A549 (cell line): Measurements from ENCODE around the gene MOXD1. TPM values are rescaled to one million over a fixed set of nuclear protein-coding genes. Genes with fewer than 3 reads are reported as not detected.

Experiments
- ATAC-seq, 2 experiments: fragments of 200-7000 bp in 1 of 2; fragments of >200 bp in 1 of 2; cut with Nextera tagmentation in 1 of 2; cut with Tn5 transposase in 1 of 2; 3 replicates each; pipeline versions ENCODE4 v1.8.0 to v1.9.1; 2018 to 2020; ENCODE audit warnings: mild to moderate bottlenecking in 1 of 2, moderate library complexity in 1 of 2
- CTCF ChIA-PET: fragments of 300-600 bp; sonication (Branson Sonifier 250); formaldehyde crosslinking; extraction: SDS; loops from one replicate; lab custom pipeline; 2021; ENCODE audit warnings: antibody characterized with exemption, inconsistent platforms; lab: Yijun Ruan, JAX
- POLR2A ChIA-PET: fragments of 350-600 bp; formaldehyde crosslinking; extraction: SDS; loops from one replicate; lab custom pipeline; 2021; ENCODE audit warnings: antibody characterized with exemption, inconsistent platforms; lab: Yijun Ruan, JAX
- DNase-seq, 2 experiments: peaks; one replicate each; pipeline versions ENCODE4 v3.0.0 to v3.0.0-alpha.2; 2011 to 2016; ENCODE audit warnings: low read depth in 1 of 2, low spot score in 1 of 2
- FAIRE-seq: peaks from 2 replicates; lab custom pipeline; 2011; peaks lifted over from hg19 to GRCh38; lab: Jason Lieb, UNC
- H3K27ac ChIP-seq, 2 experiments: fragments of >200 bp; sonication (Bioruptor Twin); formaldehyde crosslinking; 3 replicates each; pipeline ENCODE4 v1.5.1; 2016 to 2017
- H3K4me1 ChIP-seq: fragments of >200 bp; sonication (Bioruptor Twin); formaldehyde crosslinking; 3 replicates; pipeline ENCODE4 v1.6.1; 2016
- H3K4me2 ChIP-seq: fragments of >200 bp; sonication (Bioruptor Twin); formaldehyde crosslinking; 3 replicates; pipeline ENCODE4 v1.6.1; 2016
- H3K4me3 ChIP-seq: fragments of >200 bp; sonication (Bioruptor Twin); formaldehyde crosslinking; 3 replicates; pipeline ENCODE4 v1.5.1; 2016
- H3K9me3 ChIP-seq: fragments of >200 bp; sonication (Bioruptor Twin); formaldehyde crosslinking; 3 replicates; pipeline ENCODE4 v1.6.1; 2016
- ATOH8 ChIP-seq: fragments of 250-450 bp; sonication (Bioruptor Pico); IDR thresholded peaks from 2 replicates; pipeline ENCODE4 v1.5.0; 2020; ENCODE audit warnings: low read depth, mild to moderate bottlenecking, moderate library complexity
- CBX8 ChIP-seq: fragments of 200-600 bp; sonication (generic); IDR thresholded peaks from 2 replicates; pipeline ENCODE4 v1.6.1; 2016
- CHD4 ChIP-seq: fragments of 200-600 bp; sonication (generic); IDR thresholded peaks from 2 replicates; pipeline ENCODE4 v1.6.1; 2016; ENCODE audit warnings: antibody characterized with exemption, mild to moderate bottlenecking, borderline replicate concordance
- EHMT2 ChIP-seq: fragments of 200-600 bp; sonication (generic); IDR thresholded peaks from 2 replicates; pipeline ENCODE4 v1.6.1; 2016; ENCODE audit warnings: antibody characterized with exemption, low read depth, mild to moderate bottlenecking, moderate library complexity
- ELK1 ChIP-seq: fragments of 150-350 bp; IDR thresholded peaks from 2 replicates; pipeline ENCODE4 v1.6.1; 2014; ENCODE audit warnings: low read depth, mild to moderate bottlenecking, low read length
- ESRRA ChIP-seq: fragments of 150-350 bp; IDR thresholded peaks from 2 replicates; pipeline ENCODE4 v1.6.1; 2014; ENCODE audit warnings: mild to moderate bottlenecking, low read length, borderline replicate concordance
- FOSL2 ChIP-seq, 2 experiments: fragments of 450-650 bp in 1 of 2; fragments of >200 bp in 1 of 2; sonication (Bioruptor Twin) in 1 of 2; formaldehyde crosslinking; IDR thresholded peaks; 2 replicates each; pipeline versions ENCODE4 v1.5.0 to v1.6.1; 2016 to 2020; ENCODE audit warnings: mild to moderate bottlenecking in 1 of 2, moderate library complexity in 1 of 2
- HMGXB4 ChIP-seq: fragments of 250-450 bp; sonication (Bioruptor Pico); IDR thresholded peaks from 2 replicates; pipeline ENCODE4 v1.5.0; 2021; ENCODE audit warnings: mild to moderate bottlenecking, moderate library complexity, borderline replicate concordance
- HOXA7 ChIP-seq: fragments of 250-450 bp; sonication (Bioruptor Pico); IDR thresholded peaks from 2 replicates; pipeline ENCODE4 v1.5.0; 2020; ENCODE audit warnings: mild to moderate bottlenecking, moderate library complexity
- HOXB13 ChIP-seq: fragments of 250-450 bp; sonication (Bioruptor Pico); IDR thresholded peaks from 2 replicates; pipeline ENCODE4 v1.5.0; 2020; ENCODE audit warnings: low read depth, mild to moderate bottlenecking, moderate library complexity
- HOXB5 ChIP-seq: fragments of 250-450 bp; sonication (Bioruptor Pico); IDR thresholded peaks from 2 replicates; pipeline ENCODE4 v1.5.0; 2020; ENCODE audit warnings: mild to moderate bottlenecking, moderate library complexity
- JUN ChIP-seq, 2 experiments: fragments of >200 bp; sonication (Bioruptor Twin); formaldehyde crosslinking; IDR thresholded peaks; 2 replicates in 1 of 2; 3 replicates in 1 of 2; pipeline ENCODE4 v1.6.1; 2016 to 2017
- JUNB ChIP-seq: fragments of >200 bp; sonication (Bioruptor Twin); formaldehyde crosslinking; IDR thresholded peaks from 2 replicates; pipeline ENCODE4 v1.6.1; 2016
- KDM5A ChIP-seq: fragments of 200-600 bp; sonication (generic); IDR thresholded peaks from 2 replicates; pipeline ENCODE4 v1.6.1; 2016; ENCODE audit warnings: antibody characterized with exemption, mild to moderate bottlenecking
- MAFK ChIP-seq: fragments of 450-650 bp; IDR thresholded peaks from 2 replicates; pipeline ENCODE4 v1.6.1; 2014; ENCODE audit not compliant: partially characterized antibody
- MAZ ChIP-seq: fragments of 150-350 bp; IDR thresholded peaks from 2 replicates; pipeline ENCODE4 v1.6.1; 2014; ENCODE audit warnings: antibody characterized with exemption, low read depth, low read length, borderline replicate concordance
- MYC ChIP-seq: IDR thresholded peaks from 2 replicates; pipeline ENCODE4 v1.6.1; 2012; ENCODE audit warnings: mild to moderate bottlenecking, inconsistent platforms, low read length, improper control_type of control experiment, borderline replicate concordance
- POLR2A ChIP-seq: IDR thresholded peaks from 2 replicates; pipeline ENCODE4 v1.6.1; 2012; ENCODE audit warnings: mild to moderate bottlenecking, low read length
- POLR2AphosphoS2 ChIP-seq: conservative IDR thresholded peaks from 2 replicates; pipeline ENCODE4 v1.6.1; 2012; ENCODE audit warnings: low read length, improper control_type of control experiment, inconsistent platforms
- RAD21 ChIP-seq, 2 experiments: fragments of >200 bp in 1 of 2; sonication (Bioruptor Twin) in 1 of 2; formaldehyde crosslinking in 1 of 2; IDR thresholded peaks in 1 of 2; conservative IDR thresholded peaks in 1 of 2; 2 replicates in 1 of 2; 3 replicates in 1 of 2; pipeline ENCODE4 v1.6.1; 2012 to 2018; ENCODE audit warnings: inconsistent platforms in 1 of 2
- RCOR1 ChIP-seq: fragments of 150-350 bp; IDR thresholded peaks from 2 replicates; pipeline ENCODE4 v1.6.1; 2014; ENCODE audit warnings: antibody characterized with exemption, low read length, low read depth
- SMC3 ChIP-seq: fragments of >200 bp; sonication (Bioruptor Twin); formaldehyde crosslinking; IDR thresholded peaks from 3 replicates; pipeline ENCODE4 v1.6.1; 2018; ENCODE audit warnings: inconsistent platforms
- SREBF2 ChIP-seq: fragments of 450-650 bp; IDR thresholded peaks from 2 replicates; pipeline ENCODE4 v1.6.1; 2014; ENCODE audit warnings: mild to moderate bottlenecking, moderate library complexity
- ZC3H11A ChIP-seq: fragments of 450-650 bp; IDR thresholded peaks from 2 replicates; pipeline ENCODE4 v1.6.1; 2014; ENCODE audit warnings: antibody characterized with exemption, mild to moderate bottlenecking
- ZFP36 ChIP-seq: fragments of 450-650 bp; IDR thresholded peaks from 2 replicates; pipeline ENCODE4 v1.6.1; 2014; ENCODE audit warnings: borderline replicate concordance; ENCODE audit not compliant: partially characterized antibody
- ZNF302 ChIP-seq: fragments of 250-450 bp; sonication (Bioruptor Pico); IDR thresholded peaks from 2 replicates; pipeline ENCODE4 v1.9.0; 2021; ENCODE audit warnings: inconsistent platforms, mild to moderate bottlenecking, moderate library complexity
- ZSCAN20 ChIP-seq: fragments of 250-450 bp; sonication (Bioruptor Pico); IDR thresholded peaks from 2 replicates; pipeline ENCODE4 v1.8.0; 2022; ENCODE audit warnings: mild to moderate bottlenecking, moderate library complexity
- WGBS: methylation state at CpG from one replicate; pipeline ENCODE4 v1.1.6; 2017; ENCODE audit errors: missing lambda C conversion rate; 5-methylcytosine and 5-hydroxymethylcytosine counted together
- polyA plus RNA-seq, 4 experiments: library from polyadenylated mRNA; depleted of rRNA in 3 of 4; stranded (reverse); fragments of >200 nt; fragmentation: RNase III in 1 of 4; extraction: RNeasy Plus Mini Kit Qiagen cat#74134 plus additional on column Dnase treatment in 1 of 4; gene quantifications; 2 replicates in 3 of 4; 3 replicates in 1 of 4; pipeline ENCODE4 v1.2.3, GENCODE V29; 2011 to 2017
- TF ChIP-seq, protein P1 (sequence below): IDR thresholded peaks from 2 replicates; pipeline ENCODE4 v1.6.1; 2012; ENCODE audit warnings: low read depth, borderline replicate concordance

MOXD1 gene
- polyA plus RNA-seq, 2 of the 4 experiments (the other 2 are of a cell fraction): 1.4 to 2.4 TPM

DNA sequence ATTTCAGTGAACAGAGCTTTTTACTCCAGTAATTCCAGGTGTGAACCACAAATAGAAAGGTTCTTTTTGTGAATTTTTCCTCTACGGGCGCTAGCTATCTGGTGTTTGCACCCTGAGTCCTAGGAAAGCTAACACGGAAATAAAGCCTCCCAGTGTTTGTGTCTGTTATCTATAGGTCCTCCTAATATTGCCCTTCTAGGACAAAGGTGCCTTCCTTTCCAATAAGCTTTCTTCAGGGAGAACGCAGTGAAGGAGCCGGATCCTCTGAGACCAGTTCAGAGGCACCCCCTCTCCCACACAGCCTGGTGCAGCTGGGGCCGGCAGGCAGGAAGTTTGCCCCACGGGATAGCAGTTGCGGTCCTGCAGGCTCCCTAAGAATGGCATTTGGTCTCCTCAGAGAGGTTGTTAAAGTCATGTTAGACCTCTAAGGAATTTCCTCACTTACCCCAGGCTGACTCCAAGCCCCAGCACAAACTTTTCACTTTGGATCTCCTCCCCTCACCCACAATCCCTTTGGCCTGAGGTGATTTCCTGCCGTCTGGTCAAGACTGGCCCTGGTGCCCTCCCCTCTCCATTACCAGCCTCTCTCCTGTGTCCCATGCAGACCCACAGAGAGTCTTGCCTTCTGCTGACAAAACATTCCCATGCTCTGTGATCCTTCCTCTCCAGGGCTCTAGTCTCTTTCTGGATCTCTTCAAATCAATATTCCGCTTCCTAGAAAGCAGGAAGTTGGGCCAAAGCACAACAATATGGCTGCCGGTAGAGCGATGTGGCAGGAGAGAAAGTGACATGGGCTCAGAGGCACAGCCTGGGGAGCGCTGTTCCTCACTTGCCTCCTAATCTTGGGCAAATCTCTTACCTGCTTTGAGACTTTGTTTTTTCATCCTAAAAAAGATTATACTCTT lies 126.0 kb downstream of the MOXD1 start:
- WGBS: 81% methylated on average over 12 of the region's 13 CpGs
- H3K27ac ChIP-seq: no peak overlapping the region
- DNase-seq (no peak), ATAC-seq (no peak), FAIRE-seq (no peak)
- H3K9me3 ChIP-seq: no peaks in the 10 kb centered on the region
- CTCF ChIA-PET: interaction anchor here (1.0 to 2.6 kb wide), 4 partner anchors 19 to 360 kb away, joined by 3 to 7 read pairs (median 4); no protein-coding TSS in a partner anchor
- H3K4me3 ChIP-seq: no peak overlapping the region
- no peak overlapping the region for H3K4me2 ChIP-seq
- TF ChIP-seq CBX8: no peak
- no peak for TF ChIP-seq MAFK
- TF ChIP-seq POLR2A: no peak
- no peak for TF ChIP-seq CHD4
- no peak for TF ChIP-seq ZC3H11A
- TF ChIP-seq ZSCAN20 (CRISPR knock-in tag): no peak
- no peak for TF ChIP-seq JUN (IDR thresholded peaks at IDR 0.05)
- TF ChIP-seq ZNF302 (CRISPR knock-in tag): no peak
- no peak for TF ChIP-seq ESRRA
- POLR2A ChIA-PET: no interaction called here
- H3K4me1 ChIP-seq: no peaks in the 10 kb centered on the region

GRCh38 chr6:132272776-132273175 lies 128.5 kb downstream of the MOXD1 start:
- ATAC-seq (no peak), FAIRE-seq (no peak), DNase-seq (no peak)
- TF ChIP-seq HMGXB4 (CRISPR knock-in tag): no peak
- TF ChIP-seq MAZ: no peak
- TF ChIP-seq EHMT2: no peak
- TF ChIP-seq FOSL2 (IDR thresholded peaks at IDR 0.05): no peak
- TF ChIP-seq FOSL2 (CRISPR knock-in tag; IDR thresholded peaks at IDR 0.05): no peak
- TF ChIP-seq HOXA7 (CRISPR knock-in tag): no peak
- no peak for TF ChIP-seq KDM5A
- no peak for TF ChIP-seq POLR2A
- no peak for TF ChIP-seq POLR2AphosphoS2
- TF ChIP-seq HOXB5 (CRISPR knock-in tag): no peak
- TF ChIP-seq ZFP36: no peak
- TF ChIP-seq MYC: no peak
- TF ChIP-seq, all 56 proteins: peak for 0
- Histone ChIP-seq H3K9me3 (no peaks in the 10 kb centered on the region), H3K4me1 (no peaks in the 10 kb centered on the region), H3K4me3 (no peak overlapping the region), H3K4me2 (no peak overlapping the region), H3K27ac (no peak overlapping the region)
- WGBS: 56% methylated on average over 10 of the region's 10 CpGs
- POLR2A ChIA-PET: no interaction called here
- CTCF ChIA-PET: interaction anchor here (1.2 to 2.6 kb wide), 3 partner anchors 215 to 358 kb away, joined by 3 to 7 read pairs (median 3); no protein-coding TSS in a partner anchor

- no peak for ATAC-seq
- ChIA-PET POLR2A (no interaction called here), CTCF (interaction anchor here (0.9 to 6.0 kb wide), 6 partner anchors 9 to 346 kb away, joined by 3 to 46 read pairs (median 6); no protein-coding TSS in a partner anchor)
- no peaks in the 10 kb centered on the region for H3K9me3 ChIP-seq
- 31% methylated on average over 4 of the region's 4 CpGs for WGBS
- no peak overlapping the region for H3K27ac ChIP-seq
- no peak overlapping the region for H3K4me3 ChIP-seq
- no peak overlapping the region for H3K4me2 ChIP-seq
- DNase-seq: no peak
- no peak for FAIRE-seq
- TF ChIP-seq JUN (IDR thresholded peaks at IDR 0.05): no peak
- no peak for TF ChIP-seq ZSCAN20 (CRISPR knock-in tag)
- no peak for TF ChIP-seq ELK1
- TF ChIP-seq JUNB: no peak
- no peak for TF ChIP-seq HOXB13 (CRISPR knock-in tag)
- no peak for TF ChIP-seq MYC
- TF ChIP-seq SMC3: no peak
- TF ChIP-seq, protein P1, sequence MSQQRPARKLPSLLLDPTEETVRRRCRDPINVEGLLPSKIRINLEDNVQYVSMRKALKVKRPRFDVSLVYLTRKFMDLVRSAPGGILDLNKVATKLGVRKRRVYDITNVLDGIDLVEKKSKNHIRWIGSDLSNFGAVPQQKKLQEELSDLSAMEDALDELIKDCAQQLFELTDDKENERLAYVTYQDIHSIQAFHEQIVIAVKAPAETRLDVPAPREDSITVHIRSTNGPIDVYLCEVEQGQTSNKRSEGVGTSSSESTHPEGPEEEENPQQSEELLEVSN: no peak
- no peak for TF ChIP-seq RCOR1
- no peak for TF ChIP-seq RAD21 (conservative IDR thresholded peaks at IDR 0.05 in 1 of 2, IDR thresholded peaks at IDR 0.05 in 1 of 2)
- TF ChIP-seq SREBF2: no peak
- no peak for TF ChIP-seq ATOH8 (CRISPR knock-in tag)
- H3K4me1 ChIP-seq: no peaks in the 10 kb centered on the region
Observed at GRCh38 chr6:132270726-132271402, 130.4 kb downstream of the MOXD1 start.
